ENCODE results near the gene CBX8. TPM values are rescaled to one million over a fixed set of nuclear protein-coding genes. Genes with fewer than 3 reads are reported as not detected.

CBX8 gene
- polyA plus RNA-seq, 4 donors: 11.5 to 17.5 (median 13.4) TPM

Other genes starting within 250 kb of the CBX8 start
- gene RBFOX3, start 186.0 kb downstream of the CBX8 start, polyA plus RNA-seq (ENCODE audit: insufficient read length in 4 of 4): 1 to 10 TPM; 1.0 to 3.6 (median 1.6) TPM
- gene ENPP7, start 66.1 kb downstream of the CBX8 start, polyA plus RNA-seq (ENCODE audit: insufficient read length in 4 of 4): 1 to 10 TPM; 2.6 to 6.5 (median 4.5) TPM
- 10 to 100 TPM; 19.9 to 37.2 (median 29.4) TPM for gene CBX2, start 18.9 kb downstream of the CBX8 start, polyA plus RNA-seq (ENCODE audit: insufficient read length in 4 of 4)
- 10 to 100 TPM; 11.9 to 17.4 (median 14.6) TPM for gene CBX4, start 42.4 kb upstream of the CBX8 start, polyA plus RNA-seq (ENCODE audit: insufficient read length in 4 of 4)
- 10 to 100 TPM; 28.0 to 37.1 (median 33.9) TPM for gene TBC1D16, start 238.8 kb upstream of the CBX8 start, polyA plus RNA-seq (ENCODE audit: insufficient read length in 4 of 4)
- 10 to 100 TPM; 10.1 to 25.5 (median 16.5) TPM for gene CCDC40, start 239.6 kb upstream of the CBX8 start, polyA plus RNA-seq (ENCODE audit: insufficient read length in 4 of 4)

All from left renal cortex interstitium (tissue), 4 donors.